SU-DHL-6 (cell line): Measurements from ENCODE around the gene PROSER3.

Experiments
- H2AFZ ChIP-seq: fragments of 200-600 bp; sonication (generic); 2 replicates; pipeline ENCODE4 v1.6.1; 2014; ENCODE audit warnings: low read depth, mild to moderate bottlenecking, moderate library complexity, mixed read lengths, antibody characterized with exemption, low read length; ENCODE audit not compliant: severe bottlenecking
- H3F3A ChIP-seq: fragments of 200-600 bp; shearing (Covaris generic); 2 replicates; pipeline ENCODE4 v1.6.0; 2016; ENCODE audit warnings: antibody characterized with exemption, mild to moderate bottlenecking; ENCODE audit not compliant: insufficient read depth
- H3K27ac ChIP-seq: fragments of 200-600 bp; sonication (generic); 2 replicates; pipeline ENCODE4 v1.5.1; 2016; ENCODE audit warnings: low read depth, mild to moderate bottlenecking, low read length, moderate library complexity, mixed read lengths
- H3K27me3 ChIP-seq: fragments of 200-600 bp; sonication (generic), shearing (Covaris generic); 2 replicates; pipeline ENCODE4 v1.6.0; 2014; ENCODE audit warnings: mild to moderate bottlenecking, low read length
- H3K36me3 ChIP-seq: fragments of 200-600 bp; sonication (generic); 2 replicates; pipeline ENCODE4 v1.6.1; 2014; ENCODE audit warnings: mild to moderate bottlenecking, low read length, mixed read lengths
- H3K4me2 ChIP-seq: fragments of 300-600, 200-600 bp; shearing (Covaris generic), sonication (generic); 2 replicates; pipeline ENCODE4 v1.6.0; 2014; ENCODE audit warnings: low read length, low read depth, mild to moderate bottlenecking; ENCODE audit not compliant: poor library complexity, severe bottlenecking
- H3K4me3 ChIP-seq: fragments of 200-600 bp; sonication (generic); 2 replicates; pipeline ENCODE4 v1.5.1; 2014; ENCODE audit warnings: antibody characterized with exemption, low read length, mild to moderate bottlenecking, mixed read lengths; ENCODE audit not compliant: insufficient read depth, poor library complexity, severe bottlenecking
- H3K79me2 ChIP-seq: fragments of 200-600 bp; sonication (generic); 2 replicates; pipeline ENCODE4 v1.6.1; 2014; ENCODE audit warnings: mild to moderate bottlenecking, low read length, moderate library complexity; ENCODE audit not compliant: insufficient read depth
- H3K9ac ChIP-seq: fragments of 200-600 bp; sonication (generic); 2 replicates; pipeline ENCODE4 v1.7.0; 2014; ENCODE audit warnings: mild to moderate bottlenecking, low read length
- H3K9me2 ChIP-seq: fragments of 200-600 bp; sonication (generic); replicated peaks from 2 replicates; pipeline ENCODE4 v1.6.1; 2014; ENCODE audit warnings: low read length; ENCODE audit not compliant: insufficient read depth
- H3K9me3 ChIP-seq: fragments of 200-600 bp; sonication (generic); 2 replicates; pipeline ENCODE4 v1.6.1; 2014; ENCODE audit warnings: low read length, mixed read lengths; ENCODE audit not compliant: insufficient read depth
- H4K20me1 ChIP-seq: fragments of 200-600 bp; sonication (generic); 2 replicates; pipeline ENCODE4 v1.6.1; 2014; ENCODE audit warnings: low read depth, mild to moderate bottlenecking, antibody characterized with exemption, low read length, moderate library complexity, mixed read lengths
- EZH2phosphoT487 ChIP-seq: fragments of 200-600 bp; sonication (generic), shearing (Covaris generic); conservative IDR thresholded peaks from 2 replicates; pipeline ENCODE4 v1.6.1; 2018; ENCODE audit warnings: mild to moderate bottlenecking, antibody characterized with exemption, low read length, moderate library complexity, mixed read lengths
- TF ChIP-seq, protein P1 (sequence below): fragments of 200-600 bp; sonication (generic); IDR thresholded peaks from one replicate; pipeline ENCODE4 v1.5.1; 2017; ENCODE audit warnings: antibody characterized with exemption, mild to moderate bottlenecking, low read length, moderate library complexity; ENCODE audit not compliant: insufficient read depth, poor library complexity, severe bottlenecking

The PROSER3 gene

DNA sequence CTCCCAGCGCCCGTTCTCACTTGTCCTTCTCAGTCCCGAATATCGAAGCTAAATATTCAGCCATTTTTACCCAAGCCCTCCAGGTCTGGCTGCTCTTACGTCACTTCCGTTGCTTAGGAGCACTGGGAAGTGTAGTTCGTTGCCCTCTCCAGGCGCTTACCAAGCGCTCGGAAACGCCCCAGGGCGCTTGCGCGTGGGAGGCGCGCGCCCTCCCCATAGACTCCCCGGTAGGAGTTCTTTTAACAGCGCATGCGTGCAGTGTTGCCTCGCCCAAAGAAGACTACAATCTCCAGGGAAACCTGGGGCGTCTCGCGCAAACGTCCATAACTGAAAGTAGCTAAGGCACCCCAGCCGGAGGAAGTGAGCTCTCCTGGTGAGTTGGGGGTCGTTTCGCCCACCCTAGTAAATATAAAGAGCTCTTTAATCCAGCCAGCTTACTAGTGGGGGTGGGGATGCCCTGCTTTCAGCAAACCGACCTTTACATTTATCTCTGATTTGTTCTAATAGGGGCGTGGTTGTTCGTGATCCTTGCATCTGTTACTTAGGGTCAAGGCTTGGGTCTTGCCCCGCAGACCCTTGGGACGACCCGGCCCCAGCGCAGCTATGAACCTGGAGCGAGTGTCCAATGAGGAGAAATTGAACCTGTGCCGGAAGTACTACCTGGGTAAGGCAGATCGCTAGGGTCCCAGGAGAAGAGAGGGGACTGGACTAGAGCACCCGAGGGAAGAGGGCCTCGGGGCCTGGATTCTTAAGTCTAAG lies 12.5 kb upstream of the PROSER3 start, which contains the start of the genes PSENEN and U2AF1L4:
Gene PSENEN (plus strand): TSS at position 324 of the 759 bp plus-strand sequence. CDS start 280 bp downstream, at position 604.
Gene U2AF1L4 (minus strand): TSS at position 91 of the 759 bp plus-strand sequence. CDS start 27 bp downstream, at position 64.
- TF ChIP-seq, protein P1, sequence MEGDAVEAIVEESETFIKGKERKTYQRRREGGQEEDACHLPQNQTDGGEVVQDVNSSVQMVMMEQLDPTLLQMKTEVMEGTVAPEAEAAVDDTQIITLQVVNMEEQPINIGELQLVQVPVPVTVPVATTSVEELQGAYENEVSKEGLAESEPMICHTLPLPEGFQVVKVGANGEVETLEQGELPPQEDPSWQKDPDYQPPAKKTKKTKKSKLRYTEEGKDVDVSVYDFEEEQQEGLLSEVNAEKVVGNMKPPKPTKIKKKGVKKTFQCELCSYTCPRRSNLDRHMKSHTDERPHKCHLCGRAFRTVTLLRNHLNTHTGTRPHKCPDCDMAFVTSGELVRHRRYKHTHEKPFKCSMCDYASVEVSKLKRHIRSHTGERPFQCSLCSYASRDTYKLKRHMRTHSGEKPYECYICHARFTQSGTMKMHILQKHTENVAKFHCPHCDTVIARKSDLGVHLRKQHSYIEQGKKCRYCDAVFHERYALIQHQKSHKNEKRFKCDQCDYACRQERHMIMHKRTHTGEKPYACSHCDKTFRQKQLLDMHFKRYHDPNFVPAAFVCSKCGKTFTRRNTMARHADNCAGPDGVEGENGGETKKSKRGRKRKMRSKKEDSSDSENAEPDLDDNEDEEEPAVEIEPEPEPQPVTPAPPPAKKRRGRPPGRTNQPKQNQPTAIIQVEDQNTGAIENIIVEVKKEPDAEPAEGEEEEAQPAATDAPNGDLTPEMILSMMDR, result no peak
- TF ChIP-seq EZH2phosphoT487, result no peak
- Histone ChIP-seq H3K9me3 (no peaks in the 10 kb centered on the region), H4K20me1 (no peaks in the 10 kb centered on the region), H3F3A (peaks cover 14% of the 10 kb centered on the region), H2AFZ (peak within 1 kb of the TSS; percentile 49), H3K36me3 (no peaks in the 10 kb centered on the region), H3K27ac (peak within 1 kb of the TSS; percentile 86), H3K9ac (peak within 1 kb of the TSS; percentile 75), H3K4me2 (peak within 1 kb of the TSS; percentile 92), H3K9me2 (no peaks in the 10 kb centered on the region), H3K79me2 (peaks cover 11% of the 10 kb centered on the region), H3K27me3 (no peaks in the 10 kb centered on the region), H3K4me3 (peak within 1 kb of the TSS; percentile 76)

DNA sequence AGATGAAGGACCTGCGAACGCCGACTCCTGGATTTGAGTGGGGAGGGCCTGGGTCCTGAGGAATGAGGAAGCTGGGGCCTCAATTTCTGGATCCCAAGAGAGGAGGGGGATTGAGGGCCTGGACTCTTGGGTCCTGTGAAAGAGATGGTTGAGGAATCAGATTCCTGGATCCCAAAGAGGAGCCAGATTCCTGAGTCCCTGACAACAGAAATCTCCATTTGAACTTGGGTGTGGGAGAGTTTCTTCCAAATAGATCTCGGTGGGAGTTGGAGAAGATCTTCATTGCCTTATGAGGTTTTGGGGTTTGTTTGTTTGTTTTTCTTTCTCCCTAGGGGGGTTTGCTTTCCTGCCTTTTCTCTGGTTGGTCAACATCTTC lies 11.9 kb upstream of the PROSER3 start:
- peaks cover 10% of the 10 kb centered on the region for H3F3A ChIP-seq
- no peaks in the 10 kb centered on the region for H3K27me3 ChIP-seq
- H3K9me3 ChIP-seq, result no peaks in the 10 kb centered on the region
- peak overlapping the region; percentile 32; the same call in 1 of the 2 replicates for H3K27ac ChIP-seq
- peaks cover 11% of the 10 kb centered on the region for H3K79me2 ChIP-seq
- no peaks in the 10 kb centered on the region for H4K20me1 ChIP-seq
- no peak for TF ChIP-seq EZH2phosphoT487
- no peak overlapping the region for H2AFZ ChIP-seq
- H3K9ac ChIP-seq, result peak overlapping the region; percentile 75
- H3K4me3 ChIP-seq, result peak overlapping the region; percentile 76
- H3K9me2 ChIP-seq, result no peaks in the 10 kb centered on the region
- H3K36me3 ChIP-seq, result no peaks in the 10 kb centered on the region
- peak overlapping the region; percentile 92 for H3K4me2 ChIP-seq

DNA sequence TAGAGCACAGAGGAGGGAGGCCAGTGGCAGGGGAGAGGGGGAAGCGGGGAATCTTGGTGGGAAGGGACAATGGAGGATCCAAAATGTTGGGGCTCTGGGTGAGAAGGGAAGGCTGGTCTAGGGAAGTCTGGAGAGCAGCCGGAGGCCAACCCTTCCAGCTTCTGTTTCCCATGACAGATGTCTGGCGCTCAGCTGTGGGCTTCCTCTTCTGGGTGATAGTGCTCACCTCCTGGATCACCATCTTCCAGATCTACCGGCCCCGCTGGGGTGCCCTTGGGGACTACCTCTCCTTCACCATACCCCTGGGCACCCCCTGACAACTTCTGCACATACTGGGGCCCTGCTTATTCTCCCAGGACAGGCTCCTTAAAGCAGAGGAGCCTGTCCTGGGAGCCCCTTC lies 11.4 kb upstream of the PROSER3 start:
- no peaks in the 10 kb centered on the region for H4K20me1 ChIP-seq
- no peaks in the 10 kb centered on the region for H3K27me3 ChIP-seq
- peak overlapping the region; percentile 76 for H3K4me3 ChIP-seq
- H3K9ac ChIP-seq, result peak overlapping the region; percentile 75
- H3F3A ChIP-seq, result peaks cover 7% of the 10 kb centered on the region
- no peak overlapping the region for H2AFZ ChIP-seq
- no peaks in the 10 kb centered on the region for H3K36me3 ChIP-seq
- TF ChIP-seq, protein P1, result no peak
- no peak for TF ChIP-seq EZH2phosphoT487
- peaks cover 11% of the 10 kb centered on the region for H3K79me2 ChIP-seq
- peak overlapping the region; percentile 92 for H3K4me2 ChIP-seq
- H3K9me3 ChIP-seq, result no peaks in the 10 kb centered on the region
- no peak overlapping the region for H3K27ac ChIP-seq
- no peaks in the 10 kb centered on the region for H3K9me2 ChIP-seq
